NCI-H69 (cell line): ENCODE data around the gene GSE1.
A peak's percentile ranks its signal among the peaks of the same experiment; 100 is the strongest.
"Not testable (repeated sequence)": the region's sequence is repeated elsewhere in the genome, so short reads cannot be mapped to it uniquely, and the experiment has no call there.

Experiments used
- DNase-seq: peaks from one replicate; lab custom pipeline; 2025; lab: John Stamatoyannopoulos, UW

The GSE1 gene

DNA sequence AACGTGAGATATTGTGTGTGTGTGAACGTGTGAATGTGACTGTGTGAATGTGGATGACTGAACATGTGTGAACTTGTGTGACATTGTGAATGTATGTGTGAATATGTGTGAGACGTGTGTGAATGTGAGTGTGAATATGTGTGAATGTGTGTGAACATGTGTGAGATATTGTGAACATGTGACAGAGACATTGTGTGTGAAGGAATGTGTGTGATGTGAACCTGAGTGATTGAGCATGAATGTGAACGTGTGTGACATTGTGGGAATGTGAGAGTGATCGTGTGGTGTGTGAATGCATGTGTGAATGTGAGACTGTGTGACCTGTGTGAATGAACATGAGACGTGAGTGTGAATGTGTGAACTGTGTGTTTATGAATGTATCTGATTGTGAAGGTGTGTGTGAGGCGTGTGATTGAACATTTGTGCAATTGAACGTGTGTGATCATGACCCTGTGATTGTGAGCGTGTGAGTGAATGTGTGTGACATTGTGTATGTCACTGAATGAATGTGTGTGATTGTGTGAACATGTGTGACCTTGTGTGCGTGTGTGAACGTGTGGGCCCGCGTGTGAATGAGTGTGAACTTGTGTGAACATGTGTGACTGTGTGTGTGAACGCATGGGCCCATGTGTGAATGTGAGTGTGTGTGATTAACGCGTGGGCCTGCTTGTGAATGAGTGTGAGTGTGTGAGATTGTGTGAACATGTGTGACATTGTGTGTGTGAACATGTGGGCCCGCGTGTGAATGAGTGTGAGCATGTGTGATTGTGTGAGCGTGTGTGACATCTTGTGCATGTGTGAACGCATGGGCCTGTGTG, 23.2 kb upstream of the GSE1 start:
- DNase-seq, result no peak

DNA sequence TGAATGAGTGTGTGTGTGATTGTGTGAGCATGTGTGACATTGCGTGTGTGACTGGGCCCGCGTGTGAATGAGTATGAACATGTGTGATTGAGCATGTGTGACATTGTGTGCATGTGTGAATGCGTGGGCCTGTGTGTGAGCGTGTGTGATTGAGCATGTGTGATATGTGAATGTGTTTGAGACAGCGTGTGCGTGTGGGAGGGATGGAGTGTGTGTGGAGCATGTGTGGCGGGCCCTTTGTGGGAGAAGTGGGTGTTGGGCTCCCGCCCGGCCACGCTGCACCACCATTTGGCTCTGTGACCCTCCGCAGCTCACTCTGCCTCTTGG, 22.7 kb upstream of the GSE1 start:
- no peak for DNase-seq

DNA sequence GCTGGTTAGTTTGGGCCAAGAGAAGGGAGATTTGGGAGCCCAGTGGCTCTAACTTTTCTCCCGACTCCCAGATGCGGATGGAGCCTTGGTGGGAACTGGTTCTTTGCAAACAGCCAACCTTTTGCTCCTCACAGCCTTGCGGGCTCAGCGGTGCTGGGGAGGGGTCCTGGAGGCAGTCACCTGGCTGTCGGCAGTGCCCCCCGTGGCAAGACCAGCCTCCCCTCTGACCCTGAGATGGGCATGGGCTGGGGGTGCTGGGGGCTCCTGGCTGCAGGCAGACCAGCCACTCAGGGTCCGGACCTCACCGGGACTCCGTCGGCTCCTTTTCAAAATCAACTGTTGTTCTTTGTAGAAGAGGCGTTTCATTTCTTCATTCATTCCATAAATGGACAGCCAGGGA, 21.7 kb upstream of the GSE1 start:
- DNase-seq, result no peak

DNA sequence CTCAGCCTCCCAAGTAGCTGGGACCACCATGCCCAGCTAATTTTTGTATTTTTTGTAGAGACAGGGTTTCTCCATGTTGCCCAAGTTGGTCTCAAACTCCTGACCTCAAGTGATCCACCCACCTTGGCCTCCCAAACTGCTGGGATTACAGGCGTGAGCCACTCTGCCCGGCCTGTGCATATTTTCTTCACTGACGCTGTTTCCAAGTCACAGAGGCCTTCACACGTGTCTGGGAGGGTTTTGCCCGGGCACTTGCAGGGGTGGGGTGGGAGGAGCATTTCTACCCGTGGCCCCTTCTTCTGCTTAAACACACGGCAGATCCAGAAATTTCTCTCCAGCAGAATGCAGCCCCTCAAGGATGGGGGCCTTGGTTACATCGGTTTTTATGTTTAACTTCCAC, 20.8 kb upstream of the GSE1 start:
- DNase-seq, result not testable (repeated sequence)

DNA sequence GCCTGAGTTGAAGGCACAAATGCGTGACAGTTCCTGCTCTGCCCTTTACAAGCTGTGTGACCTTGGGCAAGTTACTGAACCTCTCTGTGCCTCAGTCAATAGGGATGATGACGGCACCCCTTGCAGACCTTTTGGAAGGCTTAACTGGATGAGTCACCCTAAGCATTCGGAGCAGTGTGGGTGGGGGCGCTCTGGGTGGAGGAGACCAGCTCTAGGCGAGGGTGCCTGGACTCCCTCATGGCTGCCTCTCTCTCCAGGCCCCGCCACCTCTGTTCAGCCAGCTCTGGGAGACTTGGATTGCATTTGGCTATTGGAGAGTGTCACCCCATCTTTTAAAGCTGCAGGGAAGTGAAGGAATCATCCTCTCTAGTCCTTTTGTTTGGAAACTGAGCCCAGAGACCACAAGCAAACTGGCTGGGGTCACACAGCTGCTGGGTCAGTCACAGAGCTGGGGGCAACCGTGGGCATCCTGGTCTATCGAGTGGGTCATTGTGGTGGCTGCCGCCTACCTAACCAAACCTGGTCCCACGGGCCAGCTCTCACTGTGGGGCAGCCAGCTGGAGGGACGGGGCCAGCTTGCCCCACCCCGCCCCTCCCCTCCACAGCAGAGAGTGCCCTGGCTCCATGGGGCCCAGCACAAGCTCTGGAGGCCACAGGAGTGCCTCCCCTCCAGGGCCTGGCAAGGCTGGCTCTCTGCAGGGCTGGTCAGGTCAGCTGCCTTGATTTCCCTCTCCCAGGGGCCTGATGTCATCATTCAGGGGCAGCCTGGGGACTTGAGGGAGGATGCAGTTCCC, 20.2 kb upstream of the GSE1 start:
- DNase-seq, result peak; percentile 35

DNA sequence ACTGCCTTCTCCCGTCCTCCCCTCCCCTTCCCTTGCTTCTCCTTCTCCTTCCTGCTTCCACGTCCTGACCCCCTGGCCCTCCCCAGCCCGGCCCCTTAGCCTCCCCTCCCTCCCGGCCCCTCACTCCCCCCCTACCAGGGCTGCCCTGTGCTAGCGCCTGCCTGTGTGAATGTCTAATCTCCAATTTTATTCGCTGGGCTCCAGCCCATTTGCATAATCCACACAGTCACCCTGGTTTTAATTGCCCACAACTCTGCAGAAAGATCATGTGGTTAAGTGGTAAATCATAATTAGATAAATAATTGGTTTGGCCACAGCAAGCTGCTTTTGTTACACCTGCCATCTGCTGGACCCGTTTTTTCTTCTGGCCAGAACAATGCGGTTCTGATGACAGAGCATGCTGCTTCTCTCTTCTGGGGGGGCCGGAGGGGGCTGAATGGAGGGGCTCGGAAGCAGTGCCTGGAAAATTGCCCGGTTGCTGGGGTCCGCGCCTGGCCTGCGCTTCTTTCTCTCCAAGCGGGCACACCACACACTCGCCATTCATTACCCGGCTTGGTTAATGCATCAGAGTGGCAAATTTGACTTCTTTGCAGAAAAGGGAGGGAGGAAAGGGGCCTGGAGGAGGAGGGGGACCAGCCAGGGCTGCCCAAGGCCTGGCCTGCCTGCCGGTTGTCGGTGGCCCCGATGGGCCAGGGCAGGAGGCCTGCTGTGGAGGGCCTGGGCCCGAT, 19.5 kb upstream of the GSE1 start:
- DNase-seq, result peak; percentile 95

DNA sequence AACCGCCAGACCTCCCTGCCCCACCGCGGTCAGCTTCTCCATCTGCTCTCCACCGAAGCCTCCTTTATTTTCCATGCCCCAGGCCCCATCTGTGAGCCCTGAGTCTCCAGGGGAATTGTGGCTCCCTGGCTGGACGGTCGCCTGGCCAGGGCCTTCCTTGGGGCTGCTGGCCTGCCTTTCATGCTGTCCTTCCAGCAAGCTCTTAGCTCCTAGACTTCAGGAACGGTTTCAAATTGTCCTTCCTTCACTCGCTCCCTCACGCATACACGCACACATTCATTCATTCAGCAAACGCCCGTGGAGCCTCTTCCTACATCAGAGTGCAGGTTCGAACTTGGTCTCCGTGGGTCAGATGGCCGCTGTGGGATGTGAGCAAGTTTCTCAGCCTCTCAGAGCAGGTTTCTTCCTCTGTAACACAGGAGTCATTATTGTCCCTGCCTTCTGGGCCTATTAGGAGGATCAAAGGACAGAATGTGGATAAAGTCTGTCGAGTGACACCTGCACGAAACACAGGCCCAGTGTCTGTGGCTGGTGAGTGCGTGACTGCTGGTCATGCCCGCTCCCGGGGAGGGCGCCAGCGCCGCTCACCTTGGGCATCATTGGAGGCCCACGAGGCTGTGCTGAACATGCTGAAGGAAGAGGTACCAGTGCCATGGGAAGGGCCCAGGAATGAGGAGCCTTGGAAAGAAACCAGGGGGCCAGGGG, 18.7 kb upstream of the GSE1 start:
- peak; percentile 73 for DNase-seq

DNA sequence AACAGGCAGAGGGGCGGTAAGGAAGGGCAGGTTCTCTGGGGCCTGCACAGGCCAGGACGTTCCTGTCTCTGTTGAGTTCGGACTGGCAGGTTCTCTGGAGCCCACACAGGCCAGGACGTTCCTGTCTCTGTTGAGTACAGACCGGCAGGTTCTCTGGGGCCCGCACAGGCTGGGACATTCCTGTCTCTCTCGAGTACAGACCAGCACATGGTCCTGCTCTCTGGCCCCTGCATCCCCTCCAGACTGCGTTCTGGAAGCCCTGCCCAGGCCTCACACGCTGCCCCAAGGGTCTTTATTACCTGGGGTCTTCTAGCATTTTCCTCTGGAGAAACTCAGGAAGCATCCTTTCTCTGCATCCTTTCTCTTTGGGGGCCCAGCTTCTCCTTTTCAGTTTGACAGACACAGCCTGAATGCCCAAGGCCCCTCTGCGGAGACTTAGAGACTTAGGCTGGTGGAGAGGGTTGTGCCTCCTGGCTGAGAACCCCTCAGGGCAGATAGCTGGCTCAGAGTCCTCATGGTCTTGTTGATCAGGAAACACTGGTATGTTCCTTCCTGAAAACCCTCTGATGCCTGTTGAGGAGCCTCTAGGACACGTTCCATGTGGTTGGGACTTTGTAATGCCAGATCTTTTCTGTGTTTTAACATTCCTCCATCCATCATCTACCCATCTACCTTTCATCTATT, 18.0 kb upstream of the GSE1 start:
- DNase-seq, result no peak

DNA sequence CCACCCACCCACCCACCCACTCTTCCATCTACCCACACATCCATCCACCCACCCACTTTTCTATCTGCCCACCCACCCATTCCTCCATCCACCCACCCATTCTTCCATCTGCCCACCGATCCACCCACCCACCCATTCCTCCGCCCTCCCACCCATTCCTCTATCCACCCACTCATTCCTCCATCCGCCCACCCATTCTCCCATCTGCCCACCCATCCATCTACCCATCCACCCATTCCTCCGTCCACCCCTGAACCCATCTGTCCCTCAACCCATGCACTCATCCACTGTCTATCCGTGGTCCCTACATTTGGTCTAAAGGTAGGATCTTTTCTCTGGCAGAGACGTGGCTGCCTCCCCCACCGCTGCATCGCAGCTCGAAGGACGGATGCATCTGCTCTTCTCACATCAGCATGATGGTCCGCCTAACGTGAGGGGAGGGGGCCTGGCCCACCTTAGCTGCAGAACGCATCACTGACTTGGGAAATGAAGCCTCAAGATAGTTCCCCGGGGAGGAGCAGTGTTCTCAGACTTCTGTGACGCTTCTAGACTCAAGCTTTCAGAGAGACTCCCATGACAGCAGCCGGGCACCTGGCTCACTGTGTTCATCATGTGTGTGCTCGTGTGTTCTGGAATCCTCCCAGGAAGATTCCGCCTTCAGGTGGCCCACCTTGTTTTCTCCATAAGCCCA, 17.2 kb upstream of the GSE1 start:
- no peak for DNase-seq

DNA sequence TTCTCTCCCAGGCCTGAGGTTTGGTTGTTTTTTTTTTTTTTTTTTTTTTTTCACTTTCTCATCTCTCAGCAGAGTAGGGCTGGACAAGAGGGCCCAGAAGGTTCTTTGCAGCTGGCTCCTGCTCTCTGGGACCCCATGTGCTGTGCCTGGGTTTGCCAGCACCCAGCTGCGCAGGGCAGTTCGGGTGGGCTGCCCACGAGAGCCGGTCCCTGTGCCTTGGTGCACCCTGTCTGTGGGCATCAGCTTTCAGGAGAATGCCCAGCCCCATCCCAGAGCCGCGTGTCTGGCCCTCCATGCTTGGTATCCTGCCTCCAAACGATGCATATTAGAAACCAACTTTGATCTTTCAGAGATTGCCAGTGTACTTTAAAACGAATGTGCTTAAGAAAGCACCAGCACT, 15.0 kb upstream of the GSE1 start:
- no peak for DNase-seq

DNA sequence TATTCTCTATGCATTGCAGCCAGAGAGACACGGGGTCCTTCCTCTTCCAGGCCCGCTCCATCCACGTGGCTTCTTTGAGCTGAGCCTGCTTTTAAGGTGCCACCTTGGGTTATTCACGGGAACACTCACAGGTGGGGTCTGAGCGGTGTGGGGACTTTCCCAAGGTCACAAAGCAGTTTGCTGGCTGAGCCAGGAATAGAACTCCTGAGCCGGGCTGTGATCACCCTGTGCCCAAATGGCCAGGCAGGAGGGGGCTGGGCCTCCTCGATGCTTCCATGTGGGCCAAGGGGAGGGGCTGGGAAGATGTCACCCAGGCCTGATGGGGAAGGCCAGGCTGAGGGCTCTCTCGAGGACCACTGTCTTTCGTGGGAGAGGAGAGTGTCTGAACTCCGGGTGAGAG, 13.0 kb upstream of the GSE1 start:
- no peak for DNase-seq

DNA sequence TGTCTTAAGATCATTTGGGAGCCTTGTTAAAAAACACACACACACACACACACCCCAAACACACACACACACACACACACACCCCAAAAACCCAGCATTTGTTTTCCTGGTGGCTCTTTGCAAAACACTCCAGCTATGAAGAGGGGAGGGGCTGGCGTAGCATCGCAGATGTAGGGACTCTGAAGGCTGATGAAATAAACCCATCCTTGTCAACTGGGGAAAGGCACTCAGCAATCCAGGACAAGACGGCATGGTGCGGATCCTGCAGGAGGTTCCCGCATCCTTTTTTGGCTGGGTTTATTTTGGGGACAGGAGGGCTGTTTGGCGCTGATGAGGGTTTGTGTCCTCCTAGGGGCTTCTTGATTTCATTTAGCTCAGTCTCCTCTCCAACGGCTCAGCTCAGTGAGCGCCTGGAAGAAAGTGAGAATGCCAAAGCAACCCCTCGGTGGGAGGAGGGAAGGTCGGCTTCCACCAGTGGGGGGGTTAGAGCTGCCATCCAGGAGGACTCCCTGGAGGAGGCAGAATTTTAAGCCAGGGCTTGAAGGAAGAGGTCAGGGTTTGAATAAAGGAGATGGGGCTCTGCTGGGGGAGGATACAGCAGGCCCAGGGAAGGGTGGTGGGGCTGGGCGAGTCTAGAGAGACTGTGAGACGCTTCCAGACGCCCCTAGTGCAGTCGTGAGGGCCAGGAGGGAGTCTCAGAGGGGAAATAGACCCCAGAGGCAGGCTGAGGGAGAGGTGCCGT, 12.4 kb upstream of the GSE1 start:
- no peak for DNase-seq

DNA sequence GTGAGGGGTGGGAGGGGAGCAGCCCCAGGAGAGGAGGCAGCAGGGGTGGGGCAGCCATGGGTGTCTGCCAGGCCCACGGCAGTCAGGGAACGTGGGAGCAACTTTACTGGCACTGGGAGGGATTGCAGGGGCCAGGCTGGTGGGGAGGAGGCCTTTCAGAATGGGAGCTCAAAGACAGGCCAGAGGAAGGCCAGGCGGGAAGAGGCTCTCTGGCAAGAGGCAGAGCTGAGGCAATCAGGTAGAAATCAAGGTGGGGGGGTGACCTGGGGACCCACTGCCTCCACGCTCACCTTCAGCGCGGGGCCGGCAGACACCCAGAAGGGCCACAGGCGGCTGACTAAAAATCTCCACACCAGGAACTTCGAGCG, 11.9 kb upstream of the GSE1 start:
- DNase-seq, result no peak

DNA sequence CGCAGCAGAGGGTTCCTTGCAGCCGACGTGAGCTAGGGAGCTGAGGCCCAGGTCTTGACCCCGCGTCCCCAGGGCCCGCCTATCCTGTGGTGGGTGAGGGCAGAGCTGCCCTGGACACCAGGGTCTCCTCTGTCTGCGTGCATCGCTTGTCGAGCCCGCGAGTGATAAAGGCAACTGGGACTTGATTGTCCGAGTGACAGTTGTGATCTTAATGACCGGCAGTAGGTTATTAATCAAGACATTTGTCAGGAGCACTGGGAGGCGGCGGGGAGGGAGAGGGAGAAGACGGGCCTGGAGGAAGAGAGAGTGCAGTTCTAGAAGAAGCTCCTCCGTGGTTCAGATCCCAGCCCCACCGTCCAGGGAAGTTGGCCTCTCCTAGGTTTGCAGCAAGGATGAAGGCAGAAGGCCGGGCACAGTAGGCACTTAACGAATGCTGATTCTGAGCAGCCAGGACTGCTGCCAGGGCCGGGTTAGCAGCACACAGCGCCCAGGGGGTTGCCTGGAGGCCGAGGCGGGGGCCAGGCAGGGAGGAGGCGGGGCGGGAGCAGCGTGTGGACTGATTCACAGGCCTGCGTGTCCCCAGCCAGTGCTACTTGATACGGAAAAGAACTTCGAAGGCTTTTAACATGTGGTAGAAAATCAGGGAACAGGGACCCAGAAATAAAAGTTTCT, 11.3 kb upstream of the GSE1 start:
- peak; percentile 76 for DNase-seq

DNA sequence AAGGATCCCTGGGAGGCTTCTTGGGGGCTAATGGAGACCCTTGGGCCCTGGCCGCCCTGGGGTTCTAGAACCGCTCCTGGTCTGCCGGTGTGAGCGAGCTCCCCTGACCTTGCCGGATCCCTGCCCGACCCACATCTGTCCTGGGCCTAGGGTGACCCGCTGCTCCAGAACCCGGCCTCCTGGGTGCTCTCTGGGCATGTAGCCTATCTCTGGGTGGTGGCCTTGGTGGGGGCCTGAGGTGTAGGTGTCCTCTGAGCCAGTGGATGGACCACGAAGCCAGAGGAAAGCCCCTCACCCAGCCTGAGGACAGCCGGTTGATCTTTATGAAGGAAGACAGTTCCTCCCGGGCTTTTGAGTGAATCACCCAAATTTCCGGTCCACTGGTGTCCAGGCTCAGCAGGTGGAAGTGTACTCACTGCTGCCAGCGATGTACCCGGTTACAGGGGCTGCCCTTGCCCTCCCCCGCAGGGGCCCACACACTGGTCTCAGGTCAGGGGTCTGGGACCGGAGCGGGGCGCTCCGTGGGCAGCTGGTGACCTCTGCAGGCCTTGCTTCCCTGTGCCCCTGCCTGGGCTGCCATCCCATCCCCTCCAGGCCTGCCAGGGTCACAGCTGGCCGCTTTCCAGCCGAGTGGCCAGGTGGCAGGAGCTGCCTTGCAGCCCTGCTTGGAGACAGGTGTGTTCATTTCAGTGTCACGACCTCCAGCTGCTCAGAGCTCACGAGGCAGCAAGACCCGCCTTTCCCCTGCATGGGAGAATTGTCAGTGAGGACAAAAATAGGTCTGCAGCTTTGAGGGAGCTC, 10.5 kb upstream of the GSE1 start:
- DNase-seq, result peak; percentile 88

DNA sequence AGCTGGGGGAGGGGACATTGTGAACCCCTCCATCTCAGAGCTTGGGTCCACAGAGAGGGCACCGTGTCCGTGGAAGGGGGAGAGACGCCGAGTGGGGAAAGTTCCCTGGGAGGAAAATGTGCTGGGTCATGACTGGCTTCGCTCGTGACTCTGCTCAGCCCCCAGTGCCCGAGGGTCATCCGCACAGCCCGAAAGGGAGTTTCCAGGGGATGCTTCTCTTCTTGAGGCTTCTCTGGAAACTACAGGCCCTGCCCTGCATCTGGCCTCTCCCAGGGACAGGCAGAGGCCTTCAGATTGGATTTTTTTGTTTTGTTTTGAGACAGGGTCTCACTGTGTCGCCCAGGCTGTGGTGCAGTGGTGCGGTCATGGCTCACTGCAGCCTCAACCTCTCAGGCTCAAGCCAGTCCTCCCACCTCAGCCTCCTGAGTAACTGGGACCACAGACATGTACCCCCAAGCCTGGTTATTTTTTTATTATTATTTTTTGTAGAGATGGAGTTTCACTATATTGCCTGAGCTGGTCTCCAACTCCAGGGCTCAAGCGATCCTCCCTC, 9.8 kb upstream of the GSE1 start:
- DNase-seq, result no peak

DNA sequence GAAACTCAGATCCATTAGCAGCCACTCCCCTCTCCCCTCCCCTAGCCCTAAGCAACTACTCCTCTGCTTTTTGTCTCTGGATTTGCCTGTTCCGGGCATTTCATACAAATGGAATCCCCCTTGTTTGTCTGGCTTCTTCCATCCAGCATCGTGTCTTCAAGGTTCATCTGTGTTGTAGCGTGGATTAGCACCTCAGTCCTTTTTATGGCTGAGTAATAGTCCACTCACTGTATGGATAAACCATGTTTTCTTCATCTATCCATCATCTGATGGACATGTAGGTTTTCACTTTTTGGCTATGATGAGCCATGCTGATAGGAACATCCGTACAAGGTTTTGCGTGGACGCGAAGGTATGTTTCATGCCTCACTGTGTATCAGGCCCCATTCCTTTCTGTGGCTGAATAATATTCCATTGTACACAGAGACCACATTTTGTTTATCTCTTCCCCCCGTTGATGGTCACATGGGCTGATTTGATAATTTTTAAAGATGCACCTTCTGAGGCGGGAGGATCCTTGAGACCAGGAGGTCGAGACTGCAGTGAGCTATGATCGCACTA, 8.9 kb upstream of the GSE1 start:
- DNase-seq, result no peak
